ENCODE measurements around the gene GRK4.
"Not testable (repeated sequence)": the region's sequence is repeated elsewhere in the genome, so short reads cannot be mapped to it uniquely, and the experiment has no call there.

The GRK4 gene

DNA sequence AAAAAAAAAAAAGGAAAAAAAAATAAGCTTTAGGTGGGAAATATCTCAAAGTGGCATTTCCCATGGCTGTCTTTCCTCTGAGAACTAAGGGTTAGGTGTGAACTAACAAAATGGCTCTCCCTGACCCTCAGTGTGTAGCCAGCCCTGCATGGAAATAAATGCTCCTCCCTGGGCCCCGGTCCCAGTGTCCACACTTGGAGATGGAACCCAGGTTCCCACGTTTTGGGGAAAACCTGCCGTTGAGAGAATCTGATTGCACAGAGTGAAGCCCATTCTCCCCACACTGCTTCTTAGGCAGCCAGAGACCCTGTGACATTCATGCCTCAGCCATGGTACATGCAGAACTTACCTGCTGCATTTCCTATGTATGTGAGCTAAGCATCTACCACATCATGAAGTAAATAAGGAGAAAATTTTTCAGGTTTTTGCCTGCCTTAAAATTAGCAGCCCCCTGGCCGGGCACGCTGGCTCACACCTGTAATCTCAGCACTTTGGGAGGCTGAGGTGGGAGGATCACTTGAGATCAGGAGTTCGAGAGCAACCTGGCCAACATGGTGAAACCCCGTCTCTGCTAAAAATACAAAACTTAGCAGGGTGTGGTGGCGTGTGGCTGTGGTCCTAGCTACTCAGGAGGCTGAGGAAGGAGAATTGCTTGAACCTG lies 76.5 kb downstream of the GRK4 start:
- no peak for DNase-seq (ENCODE audit: low read depth in 2 of 2)

DNA sequence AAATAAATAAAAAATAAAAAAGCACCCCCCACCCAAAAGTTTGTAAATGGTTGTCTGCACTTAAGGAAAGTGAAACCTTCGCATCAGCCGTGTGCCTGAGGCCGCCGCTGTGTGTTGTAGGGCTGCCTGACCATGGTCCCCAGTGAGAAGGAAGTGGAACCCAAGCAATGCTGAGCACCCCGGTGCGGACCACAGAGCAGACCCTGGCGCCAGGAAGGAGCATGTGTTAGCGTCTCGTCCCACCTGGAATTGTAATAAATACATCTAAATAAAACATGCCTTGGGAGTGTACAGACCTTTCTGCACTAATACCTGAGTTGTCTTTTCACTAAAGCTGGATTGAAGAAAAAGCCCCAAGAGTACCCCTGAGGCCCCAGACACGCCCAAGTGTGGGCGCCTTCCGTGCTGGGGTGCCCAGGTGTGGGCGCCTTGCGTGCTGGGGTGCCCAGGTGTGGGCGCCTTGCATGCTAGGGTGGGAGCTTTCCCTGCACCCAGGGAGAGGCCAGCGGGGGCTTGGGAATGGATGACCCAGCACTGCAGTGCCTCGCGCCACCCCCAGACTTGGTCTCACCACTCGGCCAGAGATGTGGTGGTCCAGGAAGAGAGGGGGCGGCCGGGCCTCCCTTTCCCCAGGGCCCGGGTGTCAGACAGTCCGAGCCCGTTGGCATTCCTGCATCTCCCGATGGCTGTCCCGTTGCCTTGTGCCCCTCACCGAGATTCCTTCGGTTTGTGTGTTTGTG lies 77.3 kb downstream of the GRK4 start:
- DNase-seq (ENCODE audit: low read depth in 2 of 2): no peak

DNA sequence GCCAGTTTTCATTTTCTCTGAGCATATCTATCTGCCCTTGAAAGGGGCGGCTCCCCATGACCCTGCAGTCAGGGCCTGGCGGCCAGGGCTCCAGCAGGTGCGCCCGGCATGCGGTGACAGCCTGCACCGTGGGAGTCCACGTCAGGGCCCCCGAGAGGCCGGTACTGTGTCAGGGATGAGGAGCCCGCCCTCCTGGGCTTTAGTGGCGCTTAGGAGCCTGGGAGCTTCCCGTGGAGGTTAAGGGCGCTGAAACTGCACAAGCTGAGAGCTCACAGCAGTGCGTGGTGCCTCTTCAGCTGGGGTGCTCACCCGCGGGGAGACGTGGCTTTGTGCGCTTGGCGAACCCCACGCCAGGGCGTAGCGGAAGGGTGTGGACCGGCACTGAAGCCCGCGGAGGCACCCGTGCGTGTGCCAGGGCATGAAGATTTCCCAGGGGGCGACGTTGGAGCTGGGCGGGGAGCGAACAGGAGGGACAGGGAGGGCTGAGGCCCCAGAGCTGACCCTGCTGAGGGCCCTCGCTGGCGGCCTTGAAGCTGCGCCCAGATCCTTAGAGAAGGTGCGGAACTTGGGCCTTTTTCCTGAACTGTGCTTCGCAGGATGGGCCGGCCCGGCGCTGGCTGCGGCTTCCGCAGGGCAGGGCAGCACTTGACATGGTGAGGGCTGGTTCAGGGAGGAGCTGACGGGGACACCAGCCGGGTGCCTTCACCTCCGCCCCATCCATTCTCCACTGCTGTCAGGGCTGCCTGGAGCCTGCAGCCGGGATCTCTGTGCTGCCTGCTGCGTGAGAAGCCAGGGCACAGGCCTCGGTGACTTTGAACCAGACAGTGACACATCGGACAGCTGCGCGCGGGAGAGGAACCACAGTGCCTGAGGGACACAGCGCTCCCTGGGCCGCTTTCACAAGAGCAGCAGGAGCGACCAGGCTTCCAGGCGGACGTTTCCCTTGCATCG lies 78.1 kb downstream of the GRK4 start:
- peak in 1 of 2 donors; percentile 23 for DNase-seq (ENCODE audit: low read depth in 2 of 2)

DNA sequence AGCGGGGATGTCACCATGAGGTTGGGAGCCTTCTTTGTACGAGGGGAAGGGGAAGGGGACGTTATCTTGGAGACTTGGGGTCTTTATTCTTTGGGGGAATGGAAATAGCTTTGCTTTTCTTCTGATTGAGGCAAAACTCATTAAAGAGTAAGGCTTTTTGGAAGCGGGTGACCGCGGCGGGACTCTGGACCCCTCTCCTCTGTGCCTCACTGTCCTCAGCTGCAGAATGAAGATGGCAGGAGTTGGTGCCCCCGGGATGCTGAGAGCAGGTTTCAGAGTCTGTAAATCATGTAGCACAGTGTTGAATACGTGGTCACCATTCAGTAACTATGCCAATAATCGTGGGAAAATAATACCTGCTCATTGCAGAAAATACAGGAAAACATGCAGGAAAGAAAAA lies 78.9 kb downstream of the GRK4 start:
- DNase-seq (ENCODE audit: low read depth in 2 of 2): no peak

- no peak for DNase-seq (ENCODE audit: low read depth in 2 of 2)
Measured at GRCh38 chr4:3043282-3044020, 80.1 kb downstream of the GRK4 start.

GRCh38 chr4:3044870-3045819 lies 81.8 kb downstream of the GRK4 start:
- peak; percentile 63 to 66 for DNase-seq (ENCODE audit: low read depth in 2 of 2)

DNA sequence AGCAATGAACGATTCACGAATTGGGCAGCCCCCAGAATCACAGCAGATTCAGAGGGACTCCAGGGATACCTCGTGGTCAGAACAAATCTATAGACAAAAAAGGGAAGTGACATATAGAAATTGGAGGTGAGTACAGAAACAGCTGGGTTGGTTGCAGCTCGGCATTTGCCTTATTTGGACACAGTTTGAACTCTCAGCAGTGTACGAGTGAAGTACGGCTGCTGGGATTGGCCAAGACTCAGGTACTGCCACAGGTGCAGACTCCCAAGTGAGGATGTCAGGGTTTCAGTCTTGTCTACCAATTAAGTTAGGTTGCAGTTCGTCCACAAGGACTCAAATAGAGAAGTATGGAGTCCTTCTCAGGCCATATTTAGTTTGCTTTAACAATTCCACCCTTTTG lies 82.8 kb downstream of the GRK4 start:
- DNase-seq (ENCODE audit: low read depth in 2 of 2): no peak

- no peak for DNase-seq (ENCODE audit: low read depth in 2 of 2)
Measured at GRCh38 chr4:3046623-3047022, 83.3 kb downstream of the GRK4 start.

DNA sequence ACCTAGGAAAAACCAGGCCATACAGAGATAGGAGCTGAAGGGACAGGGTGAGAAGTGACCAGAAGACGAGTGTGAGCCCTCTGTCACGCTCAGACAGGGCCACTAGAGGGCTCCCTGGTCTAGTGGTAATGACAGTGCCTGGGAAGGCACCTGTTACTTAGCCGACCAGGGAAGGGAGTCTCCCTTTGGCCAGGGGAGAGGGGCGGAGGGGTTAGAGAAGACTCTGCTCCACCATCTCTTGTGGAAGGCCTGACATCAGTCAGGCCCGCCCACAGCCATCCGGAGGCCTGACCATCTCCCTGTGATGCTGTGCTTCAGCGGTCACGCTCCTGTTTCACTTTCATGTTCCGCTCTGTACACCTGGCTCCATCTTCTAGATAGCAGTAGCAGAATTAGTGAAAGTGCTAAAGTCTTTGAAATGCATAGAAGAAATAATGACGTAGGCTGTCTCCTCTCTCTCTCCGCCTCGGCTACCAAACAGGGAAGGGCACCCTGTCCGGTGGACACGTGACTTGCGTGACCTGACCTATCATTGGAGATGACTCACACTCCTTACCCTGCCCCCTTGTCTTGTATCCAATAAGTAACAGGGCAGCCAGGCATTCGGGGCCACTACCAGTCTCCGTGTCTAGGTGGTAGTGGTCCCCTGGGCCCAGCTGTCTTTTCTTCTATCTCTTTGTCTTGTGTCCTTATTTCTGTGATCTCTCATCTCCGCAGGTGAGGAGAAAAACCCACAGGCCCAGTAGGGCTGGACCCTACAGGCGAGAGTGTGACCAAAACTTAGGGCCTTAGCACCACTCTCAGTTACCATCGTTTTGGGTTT lies 84.3 kb downstream of the GRK4 start:
- peak; percentile 54 to 56 for DNase-seq (ENCODE audit: low read depth in 2 of 2)

DNA sequence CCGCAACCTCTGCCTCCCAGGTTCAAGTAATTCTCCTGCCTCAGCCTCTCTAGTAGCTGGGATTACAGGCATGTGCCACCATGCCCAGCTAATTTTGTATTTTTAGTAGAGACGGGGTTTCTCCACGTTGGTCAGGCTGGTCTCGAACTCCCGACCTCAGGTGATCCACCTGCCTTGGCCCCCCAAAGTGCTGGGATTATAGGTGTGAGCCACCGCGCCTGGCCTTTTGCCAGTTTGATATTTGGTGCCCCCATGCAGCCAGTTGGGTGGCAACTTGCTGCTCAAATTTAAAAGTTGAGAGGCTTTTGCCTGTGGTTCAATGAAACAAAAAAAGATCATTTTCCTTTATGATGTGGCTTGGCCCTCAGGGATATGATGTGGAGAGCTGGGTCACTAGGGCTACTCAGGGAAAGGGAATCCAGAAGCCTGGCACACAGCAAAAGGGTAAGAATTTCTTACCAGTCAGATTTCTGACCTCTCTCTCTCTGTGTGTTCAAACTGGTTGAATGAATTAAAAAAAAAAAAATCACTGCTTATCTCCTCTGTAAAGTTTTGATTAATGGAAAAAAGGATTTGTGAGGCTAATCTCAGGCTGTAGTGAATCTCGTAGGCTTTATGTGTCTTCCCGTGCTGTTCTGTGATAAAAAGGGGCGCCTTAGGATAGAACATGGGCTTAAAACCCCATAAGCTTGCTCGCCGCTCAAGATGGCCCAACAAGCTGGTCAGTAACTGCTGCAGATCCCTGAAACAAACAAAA lies 87.9 kb downstream of the GRK4 start:
- not testable (repeated sequence) for DNase-seq (ENCODE audit: low read depth in 2 of 2)

DNA sequence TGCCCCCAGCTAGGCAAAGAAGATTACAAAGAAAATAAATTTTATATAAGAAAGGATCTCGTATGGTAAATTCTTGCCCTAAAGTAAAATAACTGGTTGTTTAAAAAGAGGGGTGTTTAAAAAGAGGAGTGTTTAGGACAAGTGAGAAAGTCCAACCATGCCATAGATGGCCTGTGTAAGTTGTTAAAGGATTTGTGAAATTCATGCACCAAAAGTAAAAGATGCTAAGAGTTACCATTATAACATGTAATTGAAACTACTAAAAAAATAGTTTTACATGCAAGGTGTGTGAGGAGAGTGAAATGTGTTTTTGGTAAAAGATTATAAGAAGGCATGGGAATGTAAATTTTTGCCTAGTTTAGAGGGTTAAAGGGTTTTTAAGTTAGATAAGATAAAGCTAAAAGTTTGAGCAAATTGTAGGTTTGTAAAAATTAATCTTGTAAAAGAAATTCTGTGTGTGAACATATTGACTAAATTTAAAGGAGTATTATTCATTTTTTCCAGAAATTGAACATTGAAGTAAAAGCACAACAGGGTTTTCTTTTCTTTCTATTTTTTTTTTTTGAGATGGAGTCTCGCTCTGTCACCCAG lies 90.9 kb downstream of the GRK4 start:
- DNase-seq (ENCODE audit: low read depth in 2 of 2): no peak

GRCh38 chr4:3059943-3060342 lies 96.6 kb downstream of the GRK4 start:
- DNase-seq (ENCODE audit: low read depth in 2 of 2): no peak

GRCh38 chr4:3060946-3061345 lies 97.6 kb downstream of the GRK4 start:
- DNase-seq (ENCODE audit: low read depth in 2 of 2): no peak

DNA sequence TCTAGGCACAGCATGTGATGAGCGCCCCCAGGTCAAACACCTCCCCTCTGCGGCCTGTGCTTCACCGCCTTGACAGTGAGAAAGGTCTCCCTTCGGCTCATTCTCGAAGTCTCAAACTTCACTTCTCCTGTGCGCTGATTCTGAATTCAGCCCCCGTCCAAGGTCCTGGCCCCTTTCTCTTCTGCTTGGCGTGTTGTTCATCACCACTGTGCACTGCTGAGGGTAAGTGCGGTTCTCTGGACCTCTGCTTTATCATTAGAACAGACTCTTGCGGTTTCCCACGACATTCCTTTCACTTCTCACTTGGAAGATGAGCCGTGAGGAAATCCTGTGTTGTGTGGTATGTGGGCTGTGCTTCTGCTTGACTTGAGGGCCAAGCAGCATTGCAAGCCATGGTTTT lies 99.1 kb downstream of the GRK4 start:
- no peak for DNase-seq (ENCODE audit: low read depth in 2 of 2)

- no peak for DNase-seq (ENCODE audit: low read depth in 2 of 2)
Measured at GRCh38 chr4:3065551-3065950, 102.2 kb downstream of the GRK4 start.

DNA sequence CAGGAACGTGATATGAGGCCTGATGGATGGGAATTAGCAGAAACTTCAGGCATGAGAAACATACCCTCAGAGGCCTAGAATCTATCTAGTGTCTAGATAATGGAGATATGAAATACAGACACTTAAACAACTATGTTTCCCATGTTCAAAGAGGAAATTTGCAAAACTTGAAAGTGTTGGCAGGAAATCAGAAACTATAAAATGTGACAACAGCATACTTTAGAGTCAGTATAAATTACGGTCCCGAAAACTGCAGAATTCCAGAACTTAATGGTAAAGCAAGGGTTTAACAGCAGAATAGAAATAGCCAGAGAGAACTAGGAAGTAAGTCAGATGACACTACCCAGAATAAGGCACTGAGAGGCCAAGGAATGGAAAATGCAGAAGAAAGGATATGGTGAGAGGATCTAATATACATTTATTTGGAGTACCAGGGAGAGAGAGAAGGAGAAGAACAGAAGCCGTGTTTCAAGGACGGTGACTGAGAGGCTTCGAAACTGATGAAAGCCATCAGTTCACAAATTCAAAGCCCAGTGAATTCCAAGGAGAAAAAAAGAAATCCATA lies 103.5 kb downstream of the GRK4 start:
- DNase-seq (ENCODE audit: low read depth in 2 of 2): no peak

DNA sequence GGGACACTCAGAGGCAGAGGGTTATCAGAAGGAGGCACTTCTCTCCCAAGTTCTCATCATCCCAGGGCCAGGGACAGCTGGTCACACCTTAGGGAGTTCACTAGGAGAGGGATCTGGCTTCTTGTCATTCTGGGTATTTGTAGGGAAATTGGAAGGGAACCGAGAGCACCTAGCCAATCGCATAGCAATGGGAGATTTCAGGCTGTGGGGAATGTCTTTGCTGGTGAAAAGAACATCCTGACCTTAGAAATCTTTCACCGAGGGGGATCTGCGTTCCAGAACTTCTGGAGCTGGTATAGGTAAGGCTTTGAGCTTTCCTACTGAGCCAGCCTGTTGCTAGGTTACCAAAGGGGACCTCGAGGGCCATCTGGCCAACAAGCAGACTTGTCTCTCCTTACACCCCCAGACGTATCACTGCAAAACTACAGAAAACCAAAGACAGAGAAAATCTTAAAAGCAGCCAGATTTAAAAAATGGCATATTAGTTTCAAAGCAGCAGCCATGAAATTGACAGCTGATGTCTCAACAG lies 104.2 kb downstream of the GRK4 start:
- DNase-seq (ENCODE audit: low read depth in 2 of 2): no peak

GRCh38 chr4:3069661-3070199 lies 106.4 kb downstream of the GRK4 start:
- DNase-seq (ENCODE audit: low read depth in 2 of 2): no peak

All from stimulated activated CD8-positive, alpha-beta memory T cell treated with anti-CD3 and anti-CD28 coated beads, Interleukin-7, amount 100 ng/mL, for 4 hours (primary cell).